GM12878 (cell line): ENCODE measurements around the gene RTCB. TPM values are rescaled to one million over a fixed set of nuclear protein-coding genes. Genes with fewer than 3 reads are reported as not detected.

Source experiments
- ATAC-seq: fragments of 200-7000 bp; cut with Tn5 transposase; 3 replicates; pipeline ENCODE4 v1.9.1; 2020; ENCODE audit warnings: mild to moderate bottlenecking, moderate library complexity
- BruUV-seq: library from RNA; stranded (reverse); fragments of 400-500 nt; replicated peaks from 2 replicates; lab custom pipeline; 2021; lab: Mats Ljungman, UMichigan
- CTCF ChIA-PET: fragments of 300-600 bp; sonication (Branson Sonifier 250); formaldehyde crosslinking; extraction: SDS; loops from one replicate; lab custom pipeline; 2021; ENCODE audit warnings: inconsistent platforms; lab: Yijun Ruan, JAX
- POLR2A ChIA-PET: fragments of 350-600 bp; formaldehyde crosslinking; extraction: SDS; loops from one replicate; lab custom pipeline; 2021; ENCODE audit warnings: inconsistent platforms; lab: Charles Lee
- RAD21 ChIA-PET: fragments of 300-600 bp; sonication (Branson Sonifier 250); formaldehyde crosslinking; loops from one replicate; lab custom pipeline; 2023; ENCODE audit warnings: antibody characterized with exemption; ENCODE audit not compliant: unreplicated experiment; lab: Charles Lee
- SMC1A ChIA-PET: fragments of 300-600 bp; sonication (Branson Sonifier 250); formaldehyde crosslinking; loops from one replicate; lab custom pipeline; 2023; ENCODE audit not compliant: unreplicated experiment, uncharacterized antibody; lab: Charles Lee
- DNase-seq: peaks from one replicate; pipeline ENCODE4 v3.0.0-alpha.2; 2011; ENCODE audit warnings: low read depth, low spot score
- FAIRE-seq: peaks from 3 replicates; lab custom pipeline; 2011; peaks lifted over from hg19 to GRCh38; lab: Jason Lieb, UNC
- H2AFZ ChIP-seq: 2 replicates; pipeline ENCODE4 v1.6.0; 2011; ENCODE audit warnings: low read depth, low read length, control low read depth; ENCODE audit not compliant: control insufficient read depth
- H3K27ac ChIP-seq: 2 replicates; pipeline ENCODE4 v1.5.1; 2011; ENCODE audit warnings: control low read depth; ENCODE audit not compliant: control insufficient read depth, insufficient read depth
- H3K27me3 ChIP-seq, 2 experiments: replicated peaks in 1 of 2; 2 replicates each; pipeline versions ENCODE4 v1.6.0 to v1.6.1; 2011; ENCODE audit warnings: low read length in 1 of 2; ENCODE audit not compliant: control insufficient read depth in 2 of 2, insufficient read depth in 2 of 2
- H3K36me3 ChIP-seq, 2 experiments: 2 replicates each; pipeline ENCODE4 v1.5.1; 2011; ENCODE audit warnings: low read length in 1 of 2; ENCODE audit not compliant: control insufficient read depth in 2 of 2, insufficient read depth in 2 of 2
- H3K4me1 ChIP-seq: 2 replicates; pipeline ENCODE4 v1.6.1; 2011; ENCODE audit warnings: mild to moderate bottlenecking, low read length, moderate library complexity, mixed read lengths; ENCODE audit not compliant: control insufficient read depth, insufficient read depth
- H3K4me2 ChIP-seq: 2 replicates; pipeline ENCODE4 v1.6.0; 2011; ENCODE audit warnings: control low read depth; ENCODE audit not compliant: control insufficient read depth, insufficient read depth
- H3K4me3 ChIP-seq: fragments of 200-600 bp; sonication (generic); 2 replicates; pipeline ENCODE4 v1.5.1; 2016
- H3K79me2 ChIP-seq: 2 replicates; pipeline ENCODE4 v1.6.0; 2011; ENCODE audit warnings: low read length; ENCODE audit not compliant: control insufficient read depth, insufficient read depth
- H3K9ac ChIP-seq: 2 replicates; pipeline ENCODE4 v1.8.0; 2011; ENCODE audit warnings: low read length, control low read depth, mixed read lengths; ENCODE audit not compliant: control insufficient read depth, insufficient read depth
- H3K9me3 ChIP-seq: replicated peaks from 3 replicates; pipeline ENCODE4 v1.5.1; 2011; ENCODE audit warnings: mild to moderate bottlenecking, low read length; ENCODE audit not compliant: control insufficient read depth, insufficient read depth
- H4K20me1 ChIP-seq: 2 replicates; pipeline ENCODE4 v1.6.0; 2011; ENCODE audit not compliant: control insufficient read depth, insufficient read depth
- CBFB ChIP-seq: IDR thresholded peaks from 2 replicates; pipeline ENCODE4 v1.6.1; 2016; ENCODE audit warnings: antibody characterized with exemption, low read depth
- CBX3 ChIP-seq: fragments of 200-600 bp; sonication (generic); IDR thresholded peaks from 2 replicates; pipeline ENCODE4 v1.6.1; 2016; ENCODE audit warnings: low read depth, borderline replicate concordance
- GABPA ChIP-seq: IDR thresholded peaks from 2 replicates; pipeline ENCODE4 v1.6.1; 2014; ENCODE audit warnings: antibody characterized with exemption, low read depth, mild to moderate bottlenecking, inconsistent platforms
- JUNB ChIP-seq: IDR thresholded peaks from 2 replicates; pipeline ENCODE4 v1.6.1; 2016; ENCODE audit warnings: antibody characterized with exemption, mild to moderate bottlenecking
- KAT2A ChIP-seq: conservative IDR thresholded peaks from 2 replicates; pipeline ENCODE4 v1.6.1; 2011; ENCODE audit warnings: low read depth, low read length; ENCODE audit not compliant: control insufficient read depth
- NR2F1 ChIP-seq: fragments of 450-650 bp; conservative IDR thresholded peaks from 2 replicates; pipeline ENCODE4 v1.6.1; 2017; ENCODE audit warnings: mild to moderate bottlenecking
- NRF1 ChIP-seq: conservative IDR thresholded peaks from 2 replicates; pipeline ENCODE4 v1.6.1; 2011; ENCODE audit warnings: mild to moderate bottlenecking, low read depth, low read length, improper control_type of control experiment
- PAX8 ChIP-seq: fragments of 450-650 bp; IDR thresholded peaks from 2 replicates; pipeline ENCODE4 v1.6.1; 2017; ENCODE audit warnings: mild to moderate bottlenecking, moderate library complexity
- SIN3A ChIP-seq: IDR thresholded peaks from 2 replicates; pipeline ENCODE4 v1.6.1; 2012; ENCODE audit warnings: low read depth, low read length, improper control_type of control experiment
- WGBS: methylation state at CpG from one replicate; pipeline ENCODE4 v1.1.6; 2016; ENCODE audit warnings: low lambda C conversion rate; ENCODE audit not compliant: insufficient replicate concordance, insufficient coverage; ENCODE audit errors: missing lambda C conversion rate; 5-methylcytosine and 5-hydroxymethylcytosine counted together
- in situ Hi-C: fragments of 300-500 bp; cut with MboI; formaldehyde crosslinking; loops from 9 replicates; pipeline ENCODE4 v1.14.3; 2018; ENCODE audit warnings: mixed read lengths
- intact Hi-C: fragments of 100-400 bp; cut with micrococcal nuclease; formaldehyde crosslinking; loops from one replicate; pipeline ENCODE4 v1.14.2; 2022; ENCODE audit not compliant: unreplicated experiment
- polyA plus RNA-seq, 11 experiments: library from polyadenylated mRNA; depleted of rRNA in 4 of 11; unstranded in 6 of 11; stranded (reverse) in 5 of 11; fragments of >200 nt; fragmentation: Nextera tagmentation in 4 of 11; fragmentation: Illumina TruSeq in 1 of 11; extraction: Ambion mirVana in 4 of 11; extraction: Trizol in 1 of 11; gene quantifications; 1 replicate in 1 of 11; 2 replicates in 10 of 11; pipeline versions ENCODE4 v1.2.1 to v1.2.3, GENCODE V29; 2011 to 2016; ENCODE audit warnings: inconsistent platforms in 2 of 11, missing spikeins in 2 of 11, low read depth in 1 of 11
- total RNA-seq, 4 experiments: library from RNA; depleted of rRNA in 3 of 4; stranded (reverse); fragments of >200 nt in 3 of 4; fragmentation: Illumina TruSeq in 1 of 4; extraction: Trizol in 1 of 4; gene quantifications; 2 replicates each; pipeline versions ENCODE4 v1.2.1 to v1.2.3, GENCODE V29; 2013 to 2021
- TF ChIP-seq, protein P1 (sequence below): fragments of 450-650 bp; IDR thresholded peaks from 2 replicates; pipeline ENCODE4 v1.6.1; 2018; ENCODE audit warnings: mild to moderate bottlenecking, low read depth, moderate library complexity; ENCODE audit not compliant: partially characterized antibody
- TF ChIP-seq, protein P2 (sequence below): fragments of 450-650 bp; IDR thresholded peaks from 2 replicates; pipeline ENCODE4 v1.6.1; 2016; ENCODE audit warnings: mild to moderate bottlenecking, moderate library complexity, borderline replicate concordance

Gene RTCB
- total and polyA plus RNA-seq, 10 of the 15 experiments (the other 5 are each of a cell fraction or from before 2014, with no cell fraction given) = 88.4 to 203 (median 106) TPM

DNA sequence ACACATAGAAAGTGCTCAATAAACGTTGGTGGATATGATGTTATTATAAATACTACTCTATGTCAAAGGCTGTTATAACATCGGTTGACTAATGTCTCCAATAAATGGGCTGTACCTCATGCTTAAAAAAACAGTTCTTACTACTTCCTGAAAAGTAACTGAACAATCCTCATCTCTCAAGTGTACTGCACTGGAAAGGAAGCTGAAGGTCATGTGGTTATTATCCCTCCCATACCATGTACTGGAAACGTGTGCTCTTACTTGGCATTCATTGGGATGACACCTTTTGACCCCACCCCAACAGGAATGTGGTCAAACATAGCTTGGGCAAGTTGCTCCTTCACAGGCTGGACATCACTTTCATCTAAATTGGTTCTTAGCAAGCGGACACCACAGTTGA, 10.6 kb downstream of the RTCB start:
- BruUV-seq = no TSS peak
- TF ChIP-seq GABPA (no peak), KAT2A (no peak), NR2F1 (no peak), CBFB (no peak), CBX3 (no peak), JUNB (no peak), NRF1 (no peak), SIN3A (no peak), PAX8 (no peak)
- TF ChIP-seq, protein P1, sequence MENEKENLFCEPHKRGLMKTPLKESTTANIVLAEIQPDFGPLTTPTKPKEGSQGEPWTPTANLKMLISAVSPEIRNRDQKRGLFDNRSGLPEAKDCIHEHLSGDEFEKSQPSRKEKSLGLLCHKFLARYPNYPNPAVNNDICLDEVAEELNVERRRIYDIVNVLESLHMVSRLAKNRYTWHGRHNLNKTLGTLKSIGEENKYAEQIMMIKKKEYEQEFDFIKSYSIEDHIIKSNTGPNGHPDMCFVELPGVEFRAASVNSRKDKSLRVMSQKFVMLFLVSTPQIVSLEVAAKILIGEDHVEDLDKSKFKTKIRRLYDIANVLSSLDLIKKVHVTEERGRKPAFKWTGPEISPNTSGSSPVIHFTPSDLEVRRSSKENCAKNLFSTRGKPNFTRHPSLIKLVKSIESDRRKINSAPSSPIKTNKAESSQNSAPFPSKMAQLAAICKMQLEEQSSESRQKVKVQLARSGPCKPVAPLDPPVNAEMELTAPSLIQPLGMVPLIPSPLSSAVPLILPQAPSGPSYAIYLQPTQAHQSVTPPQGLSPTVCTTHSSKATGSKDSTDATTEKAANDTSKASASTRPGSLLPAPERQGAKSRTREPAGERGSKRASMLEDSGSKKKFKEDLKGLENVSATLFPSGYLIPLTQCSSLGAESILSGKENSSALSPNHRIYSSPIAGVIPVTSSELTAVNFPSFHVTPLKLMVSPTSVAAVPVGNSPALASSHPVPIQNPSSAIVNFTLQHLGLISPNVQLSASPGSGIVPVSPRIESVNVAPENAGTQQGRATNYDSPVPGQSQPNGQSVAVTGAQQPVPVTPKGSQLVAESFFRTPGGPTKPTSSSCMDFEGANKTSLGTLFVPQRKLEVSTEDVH = no peak
- TF ChIP-seq, protein P2, sequence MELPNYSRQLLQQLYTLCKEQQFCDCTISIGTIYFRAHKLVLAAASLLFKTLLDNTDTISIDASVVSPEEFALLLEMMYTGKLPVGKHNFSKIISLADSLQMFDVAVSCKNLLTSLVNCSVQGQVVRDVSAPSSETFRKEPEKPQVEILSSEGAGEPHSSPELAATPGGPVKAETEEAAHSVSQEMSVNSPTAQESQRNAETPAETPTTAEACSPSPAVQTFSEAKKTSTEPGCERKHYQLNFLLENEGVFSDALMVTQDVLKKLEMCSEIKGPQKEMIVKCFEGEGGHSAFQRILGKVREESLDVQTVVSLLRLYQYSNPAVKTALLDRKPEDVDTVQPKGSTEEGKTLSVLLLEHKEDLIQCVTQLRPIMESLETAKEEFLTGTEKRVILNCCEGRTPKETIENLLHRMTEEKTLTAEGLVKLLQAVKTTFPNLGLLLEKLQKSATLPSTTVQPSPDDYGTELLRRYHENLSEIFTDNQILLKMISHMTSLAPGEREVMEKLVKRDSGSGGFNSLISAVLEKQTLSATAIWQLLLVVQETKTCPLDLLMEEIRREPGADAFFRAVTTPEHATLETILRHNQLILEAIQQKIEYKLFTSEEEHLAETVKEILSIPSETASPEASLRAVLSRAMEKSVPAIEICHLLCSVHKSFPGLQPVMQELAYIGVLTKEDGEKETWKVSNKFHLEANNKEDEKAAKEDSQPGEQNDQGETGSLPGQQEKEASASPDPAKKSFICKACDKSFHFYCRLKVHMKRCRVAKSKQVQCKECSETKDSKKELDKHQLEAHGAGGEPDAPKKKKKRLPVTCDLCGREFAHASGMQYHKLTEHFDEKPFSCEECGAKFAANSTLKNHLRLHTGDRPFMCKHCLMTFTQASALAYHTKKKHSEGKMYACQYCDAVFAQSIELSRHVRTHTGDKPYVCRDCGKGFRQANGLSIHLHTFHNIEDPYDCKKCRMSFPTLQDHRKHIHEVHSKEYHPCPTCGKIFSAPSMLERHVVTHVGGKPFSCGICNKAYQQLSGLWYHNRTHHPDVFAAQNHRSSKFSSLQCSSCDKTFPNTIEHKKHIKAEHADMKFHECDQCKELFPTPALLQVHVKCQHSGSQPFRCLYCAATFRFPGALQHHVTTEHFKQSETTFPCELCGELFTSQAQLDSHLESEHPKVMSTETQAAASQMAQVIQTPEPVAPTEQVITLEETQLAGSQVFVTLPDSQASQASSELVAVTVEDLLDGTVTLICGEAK = no peak
- DNase-seq (no peak), FAIRE-seq (no peak), ATAC-seq (no peak)
- WGBS = 70% methylated on average over 4 of the region's 4 CpGs
- H4K20me1 ChIP-seq = no peaks in the 10 kb centered on the region
- in situ Hi-C loops (no loop called here), intact Hi-C loops (no loop called here)
- POLR2A ChIA-PET = no interaction called here
- no peak overlapping the region for H2AFZ ChIP-seq
- H3K79me2 ChIP-seq = 0 out of 2 replicates have a peak, but pooled peaks cover 2% of the 10 kb centered on the region
- CTCF ChIA-PET = interaction anchor here (1.1 to 2.7 kb wide), 2 partner anchors 10 to 11 kb away, joined by 3 to 10 read pairs; no protein-coding TSS in a partner anchor
- H3K4me1 ChIP-seq = no peaks in the 10 kb centered on the region
- H3K4me2 ChIP-seq = no peak overlapping the region
- SMC1A ChIA-PET = no interaction called here
- H3K27me3 ChIP-seq = no peaks in the 10 kb centered on the region
- peaks cover 7 to 27% of the 10 kb centered on the region in 2 experiments; a peak in 3 of 4 replicates for H3K36me3 ChIP-seq
- no peak overlapping the region for H3K9ac ChIP-seq
- RAD21 ChIA-PET = no interaction called here
- no peak overlapping the region for H3K4me3 ChIP-seq
- H3K9me3 ChIP-seq = no peaks in the 10 kb centered on the region
- no peak overlapping the region for H3K27ac ChIP-seq
